B cell (primary cell): ENCODE results near the gene ABHD3.
"Not testable (repeated sequence)": the region's sequence is repeated elsewhere in the genome, so short reads cannot be mapped to it uniquely, and the experiment has no call there.

ENCODE experiments used
- CTCF ChIP-seq: fragments of 200-600 bp; IDR thresholded peaks from one replicate; pipeline ENCODE4 v1.8.0; 2022; ENCODE audit warnings: antibody characterized with exemption, mild to moderate bottlenecking
- EZH2 ChIP-seq: IDR thresholded peaks from 2 replicates; pipeline ENCODE4 v1.6.1; 2012; ENCODE audit warnings: borderline replicate concordance, low read depth, mild to moderate bottlenecking, moderate library complexity, low read length; ENCODE audit not compliant: insufficient read depth, poor library complexity, severe bottlenecking

- TF ChIP-seq CTCF, EZH2: not testable (repeated sequence)
These were observed 64.2 kb downstream of the ABHD3 start for GRCh38 chr18:21640375-21640774.
